Measurements from ENCODE around the gene SELENOO. TPM values are rescaled to one million over a fixed set of nuclear protein-coding genes. Genes with fewer than 3 reads are reported as not detected.

The SELENOO gene
- total RNA-seq, 1 donor from 2014 or later = 24.2 TPM

DNA sequence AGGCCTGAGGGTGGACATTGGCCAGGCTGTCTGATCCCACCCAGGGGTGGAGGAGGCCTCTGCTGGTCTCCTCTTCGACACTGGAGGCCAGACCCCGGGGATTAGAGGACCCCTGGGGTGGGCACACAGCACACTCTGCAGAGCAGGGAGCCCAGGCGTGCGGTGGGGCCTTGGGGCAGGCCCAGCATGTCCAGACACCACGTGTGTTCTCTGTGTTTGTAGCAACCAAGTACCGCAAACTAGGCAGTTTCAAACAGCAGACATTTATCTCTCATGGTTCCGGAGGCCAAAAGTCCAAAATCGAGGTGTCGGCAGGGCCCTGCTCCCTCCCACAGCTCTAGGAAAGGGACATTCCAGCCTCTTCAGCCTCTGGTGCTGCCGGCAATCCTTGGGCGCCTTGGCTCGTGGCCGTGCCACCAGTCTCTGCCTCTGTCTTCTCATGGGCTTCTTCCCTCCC lies 28.8 kb upstream of the SELENOO start:
- intact Hi-C loops (cut with micrococcal nuclease) = no loop called here

DNA sequence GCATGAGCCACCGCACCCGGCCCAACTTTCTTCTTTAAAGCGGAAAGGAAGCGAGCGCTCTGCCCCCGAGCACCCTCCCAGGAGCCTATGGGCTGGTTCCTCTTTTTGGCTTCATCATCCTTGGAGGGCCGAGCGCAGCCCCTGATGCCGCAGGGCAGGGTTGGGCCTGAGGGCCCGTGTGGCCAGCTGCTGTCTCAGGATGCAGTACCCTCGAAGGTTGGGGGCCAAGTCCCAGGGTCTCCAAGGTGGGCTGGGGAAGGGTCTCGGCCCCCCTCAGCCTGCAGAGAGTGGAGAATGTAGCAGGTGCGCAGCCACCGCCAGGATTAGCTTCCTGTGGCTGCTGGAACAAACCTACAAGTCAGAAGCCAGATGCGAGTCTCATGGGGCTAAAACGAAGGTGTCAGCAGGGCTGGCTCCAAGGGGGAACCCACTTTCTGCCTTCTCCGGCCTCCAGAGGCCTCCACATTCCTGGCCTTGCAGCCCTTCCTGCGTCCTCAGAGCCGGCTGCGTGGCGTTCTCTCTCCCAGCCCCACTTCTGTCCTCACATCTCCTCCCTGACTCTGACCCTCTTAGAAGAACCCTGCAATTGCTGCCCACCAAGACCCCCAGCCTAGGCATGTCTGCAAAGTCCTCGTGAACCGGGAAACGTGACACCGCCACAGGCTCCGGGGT lies 27.4 kb upstream of the SELENOO start:
- intact Hi-C loops (cut with micrococcal nuclease) = no loop called here

GRCh38 chr22:50173983-50174355 lies 26.8 kb upstream of the SELENOO start:
- intact Hi-C loops (cut with micrococcal nuclease) = no loop called here

DNA sequence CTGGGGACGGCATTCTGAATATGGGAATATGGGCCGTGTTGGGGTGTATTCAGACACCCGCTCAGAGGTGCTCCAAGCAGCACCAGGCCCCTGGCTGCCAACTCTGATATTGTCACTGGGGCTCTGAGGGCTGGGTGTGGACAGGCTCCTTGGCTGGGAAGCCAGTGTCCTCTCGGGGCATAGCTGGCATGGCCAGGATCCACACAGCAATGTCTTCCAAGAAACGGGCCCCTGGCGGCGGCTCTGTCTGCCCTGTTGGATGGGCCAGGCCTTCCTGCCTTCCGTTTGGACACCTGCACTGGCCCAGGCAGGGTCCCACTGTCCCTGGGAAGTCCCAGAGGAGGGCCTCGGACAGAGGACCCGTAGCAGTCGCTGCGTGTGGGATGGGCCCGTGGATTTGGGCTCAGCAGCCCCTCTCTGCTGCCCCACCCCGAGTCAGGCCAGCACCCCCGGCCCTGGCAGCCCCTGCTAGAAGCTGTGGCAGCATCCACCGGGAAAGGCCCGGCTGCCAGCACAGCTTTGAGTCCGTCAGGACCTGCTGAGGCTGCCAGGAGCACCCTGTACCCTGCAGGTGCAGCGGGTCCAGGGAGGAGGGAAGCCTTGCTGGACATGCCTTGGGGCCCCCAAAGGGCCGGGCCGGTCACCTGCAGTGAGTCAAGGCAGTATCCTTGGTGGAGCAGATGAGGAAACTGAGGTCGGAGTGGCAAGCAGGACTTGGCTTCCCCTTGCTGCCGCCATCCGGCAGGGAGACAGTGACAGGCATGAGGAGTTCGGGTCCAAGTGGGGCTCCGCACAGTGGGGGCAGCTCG lies 26.2 kb upstream of the SELENOO start:
- intact Hi-C loops (cut with micrococcal nuclease) = no loop called here

- intact Hi-C loops (cut with micrococcal nuclease) = no loop called here
These were observed 25.7 kb upstream of the SELENOO start for GRCh38 chr22:50175191-50175461.

DNA sequence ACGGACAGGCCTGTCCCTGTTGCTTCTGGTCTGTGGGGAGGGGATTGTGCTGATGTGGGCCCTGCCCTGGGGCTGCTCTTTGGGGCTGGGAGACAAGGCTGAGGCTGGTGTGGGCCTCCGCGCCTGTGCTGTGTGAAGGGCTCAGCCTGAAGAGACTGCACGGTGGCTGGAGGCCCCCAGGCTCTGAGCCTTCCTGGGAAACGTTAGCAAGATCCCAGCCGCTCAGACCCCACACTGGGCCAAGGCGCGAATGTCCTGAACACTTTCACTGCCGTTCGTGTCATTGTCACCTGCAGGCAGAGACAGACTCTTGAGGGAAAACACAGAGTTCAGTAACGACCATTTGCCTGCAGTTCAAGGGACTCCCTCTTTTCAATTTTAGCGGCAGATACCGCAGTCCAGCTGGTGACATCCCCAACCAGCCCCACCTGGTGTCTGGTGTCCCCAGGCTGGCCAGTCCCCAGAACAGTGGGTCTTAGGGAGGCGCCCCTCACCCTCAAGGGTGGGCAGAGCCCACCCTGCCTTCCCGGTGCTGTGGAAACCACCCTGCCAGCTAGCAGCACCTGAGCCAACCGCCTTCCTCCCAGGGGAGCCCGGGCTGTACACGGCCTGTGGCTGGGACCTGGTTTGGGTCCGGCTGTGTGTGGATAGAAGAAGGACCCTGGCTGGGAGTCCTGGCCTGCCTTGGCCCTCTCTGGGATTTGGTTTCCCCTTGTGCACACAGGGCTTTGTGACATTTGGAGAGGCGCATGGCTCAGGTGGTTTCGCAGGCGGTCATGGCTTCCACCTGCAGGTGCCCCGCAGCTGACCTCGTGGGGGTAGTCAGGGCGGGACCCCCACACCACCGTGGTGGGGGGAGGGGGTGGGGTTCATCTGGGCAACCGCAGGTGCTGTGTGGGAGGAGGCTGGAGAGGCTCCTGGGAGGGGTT lies 24.6 kb upstream of the SELENOO start:
- intact Hi-C loops (cut with micrococcal nuclease) = no loop called here

GRCh38 chr22:50176850-50177536 lies 23.8 kb upstream of the SELENOO start:
- intact Hi-C loops (cut with micrococcal nuclease) = no loop called here

DNA sequence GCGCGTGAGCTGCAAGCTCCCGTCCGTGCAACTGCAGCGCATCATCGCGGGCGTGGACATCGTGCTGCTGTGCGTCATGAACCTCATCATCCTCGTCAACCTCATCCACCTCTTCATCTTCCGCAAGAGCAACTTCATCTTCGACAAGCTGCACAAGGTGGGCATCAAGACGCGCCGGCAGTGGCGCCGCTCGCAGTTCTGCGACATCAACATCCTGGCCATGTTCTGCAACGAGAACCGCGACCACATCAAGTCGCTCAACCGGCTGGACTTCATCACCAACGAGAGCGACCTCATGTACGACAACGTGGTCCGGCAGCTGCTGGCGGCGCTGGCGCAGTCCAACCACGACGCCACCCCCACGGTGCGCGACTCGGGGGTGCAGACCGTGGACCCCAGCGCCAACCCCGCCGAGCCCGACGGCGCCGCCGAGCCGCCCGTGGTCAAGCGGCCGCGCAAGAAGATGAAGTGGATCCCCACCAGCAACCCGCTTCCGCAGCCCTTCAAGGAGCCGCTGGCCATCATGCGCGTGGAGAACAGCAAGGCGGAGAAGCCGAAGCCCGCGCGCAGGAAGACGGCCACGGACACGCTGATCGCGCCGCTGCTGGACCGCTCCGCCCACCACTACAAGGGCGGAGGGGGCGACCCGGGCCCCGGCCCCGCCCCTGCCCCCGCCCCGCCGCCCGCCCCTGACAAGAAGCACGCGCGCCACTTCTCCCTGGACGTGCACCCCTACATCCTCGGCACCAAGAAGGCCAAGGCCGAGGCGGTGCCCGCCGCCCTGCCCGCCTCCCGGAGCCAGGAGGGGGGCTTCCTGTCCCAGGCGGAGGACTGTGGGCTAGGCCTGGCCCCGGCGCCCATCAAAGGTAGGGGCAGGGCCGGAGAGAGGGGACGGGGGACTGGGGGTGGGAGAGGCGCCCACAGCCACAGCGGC lies 23.0 kb upstream of the SELENOO start:
- intact Hi-C loops (cut with micrococcal nuclease) = no loop called here

- intact Hi-C loops (cut with micrococcal nuclease) = no loop called here
These were observed 22.3 kb upstream of the SELENOO start for GRCh38 chr22:50178471-50178864.

- intact Hi-C loops (cut with micrococcal nuclease) = no loop called here
These were observed 21.6 kb upstream of the SELENOO start for GRCh38 chr22:50178871-50179869.

DNA sequence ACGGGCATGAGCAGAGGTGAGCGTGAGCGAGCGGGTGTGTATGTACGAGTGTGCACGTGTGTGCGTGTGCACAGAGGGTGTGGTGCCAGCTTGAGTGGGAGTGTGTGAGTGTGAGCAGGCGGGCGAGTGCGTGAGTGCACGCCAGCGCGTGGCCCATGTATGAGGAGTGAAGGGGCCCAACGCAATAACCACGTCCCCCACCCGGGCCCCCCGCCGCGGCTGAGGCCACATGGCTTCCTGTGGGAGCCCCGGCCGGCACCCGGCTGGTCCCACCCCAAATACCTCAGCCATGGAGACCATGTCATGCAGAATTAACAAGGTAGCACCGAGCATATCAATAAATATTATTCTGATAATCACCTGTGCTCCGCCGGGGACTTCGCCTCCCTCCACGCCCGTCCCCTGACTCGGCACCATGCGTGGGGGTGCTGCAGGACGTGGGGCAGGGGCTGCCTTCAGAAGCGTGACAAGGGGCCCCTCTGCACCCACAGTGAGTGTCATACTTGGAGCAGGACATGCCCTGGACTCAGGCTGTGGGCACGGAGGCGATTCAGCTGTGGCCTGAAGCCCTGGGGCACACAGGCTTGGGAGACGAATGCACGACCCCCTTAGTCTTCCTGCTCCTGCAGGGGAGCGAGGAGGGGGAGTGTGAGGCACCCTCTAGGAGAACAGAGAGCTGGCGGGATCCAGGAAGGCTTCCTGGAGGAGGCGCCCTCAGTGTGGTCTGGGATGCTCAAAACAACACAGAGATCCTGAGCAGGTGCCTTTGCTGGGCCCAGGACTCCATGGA lies 20.7 kb upstream of the SELENOO start:
- intact Hi-C loops (cut with micrococcal nuclease) = no loop called here

- intact Hi-C loops (cut with micrococcal nuclease) = no loop called here
These were observed 19.9 kb upstream of the SELENOO start for GRCh38 chr22:50180727-50181521.

GRCh38 chr22:50182176-50183081 lies 18.4 kb upstream of the SELENOO start:
- intact Hi-C loops (cut with micrococcal nuclease) = no loop called here

DNA sequence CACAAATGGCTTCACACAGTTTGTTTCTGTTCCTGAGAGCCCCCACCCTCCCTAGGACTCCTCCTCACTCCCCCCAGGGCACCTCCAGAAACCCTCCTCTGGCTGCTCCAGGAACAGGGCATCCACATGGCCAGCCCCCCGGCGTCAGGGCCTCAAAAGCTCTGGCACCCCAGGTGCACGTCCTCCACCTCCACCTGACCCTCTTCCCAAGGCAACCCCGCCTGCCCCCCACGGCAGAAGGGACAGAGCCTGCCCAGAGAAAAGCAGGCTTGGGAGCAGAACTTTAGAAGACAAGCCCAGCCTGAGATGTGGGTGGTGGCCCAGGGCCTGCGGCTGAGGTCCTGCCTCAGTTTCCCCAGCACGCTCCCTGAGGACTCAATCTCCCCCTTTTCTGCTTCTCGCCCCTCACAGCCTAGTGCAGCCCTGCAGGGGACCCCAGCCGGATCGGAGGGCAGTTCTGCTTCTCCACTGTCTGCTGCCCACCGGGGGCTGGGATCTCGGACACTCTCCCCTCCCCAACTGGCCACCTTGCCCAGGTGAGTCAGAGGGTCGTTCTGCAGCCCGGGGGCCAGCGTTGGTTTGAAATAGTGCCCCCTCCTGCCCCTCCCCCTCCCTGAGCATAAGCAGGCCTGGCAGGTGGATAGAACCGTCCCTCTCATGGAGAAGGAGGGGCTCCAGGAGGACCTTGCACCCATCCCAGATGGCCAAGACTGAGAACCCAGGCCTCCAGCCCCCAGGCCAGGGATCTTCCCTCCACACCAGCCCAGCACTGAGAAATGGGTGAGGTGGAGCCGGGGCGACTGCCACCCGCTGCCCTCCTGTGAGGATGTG lies 17.5 kb upstream of the SELENOO start:
- intact Hi-C loops (cut with micrococcal nuclease) = no loop called here

Data from T-helper 1 cell treated with Interleukin-12 subunit alpha and Interleukin-12 subunit beta and Interleukin-4 antibody, amounts not matched to agents 30 ng/mL and 1 ng/mL, for 36 hours (primary cell).